Parathyroid adenoma (tissue), 2 donors: ENCODE measurements around the gene SMAD9.

Experiments
- H2AFZ ChIP-seq: fragments of 300-600 bp; sonication (generic); one replicate; pipeline ENCODE4 v1.7.0; 2017; ENCODE audit warnings: antibody characterized with exemption, mild to moderate bottlenecking
- H3K27ac ChIP-seq: fragments of 300-600 bp; sonication (generic); one replicate; pipeline ENCODE4 v1.7.0; 2017
- H3K27me3 ChIP-seq: fragments of 300-600 bp; sonication (generic); one replicate; pipeline ENCODE4 v1.7.0; 2017; ENCODE audit warnings: low read length; ENCODE audit not compliant: control insufficient read depth, insufficient read depth
- H3K36me3 ChIP-seq: fragments of 300-600 bp; sonication (generic); one replicate; pipeline ENCODE4 v1.7.0; 2017; ENCODE audit warnings: low read length; ENCODE audit not compliant: control insufficient read depth, insufficient read depth
- H3K4me1 ChIP-seq: fragments of 300-600 bp; sonication (generic); one replicate; pipeline ENCODE4 v1.7.0; 2017; ENCODE audit warnings: control low read depth
- H3K4me2 ChIP-seq: fragments of 300-600 bp; sonication (generic); one replicate; pipeline ENCODE4 v1.7.0; 2017; ENCODE audit warnings: low read length
- H3K4me3 ChIP-seq: fragments of 300-600 bp; sonication (generic); one replicate; pipeline ENCODE4 v1.7.0; 2017; ENCODE audit warnings: low read depth, low read length
- H3K79me2 ChIP-seq: fragments of 300-600 bp; sonication (generic); one replicate; pipeline ENCODE4 v1.7.0; 2017; ENCODE audit warnings: control low read depth
- H3K9ac ChIP-seq: fragments of 300-600 bp; sonication (generic); one replicate; pipeline ENCODE4 v1.7.0; 2017; ENCODE audit warnings: mild to moderate bottlenecking
- H3K9me3 ChIP-seq: fragments of 300-600 bp; sonication (generic); one replicate; pipeline ENCODE4 v1.7.0; 2017; ENCODE audit warnings: low read length; ENCODE audit not compliant: control insufficient read depth
- CTCF ChIP-seq: fragments of 300-600 bp; sonication (generic); IDR thresholded peaks from one replicate; pipeline ENCODE4 v1.7.0; 2017; ENCODE audit warnings: antibody characterized with exemption, mild to moderate bottlenecking
- donor health status: primary hyperparathyroidism.

Gene SMAD9

DNA sequence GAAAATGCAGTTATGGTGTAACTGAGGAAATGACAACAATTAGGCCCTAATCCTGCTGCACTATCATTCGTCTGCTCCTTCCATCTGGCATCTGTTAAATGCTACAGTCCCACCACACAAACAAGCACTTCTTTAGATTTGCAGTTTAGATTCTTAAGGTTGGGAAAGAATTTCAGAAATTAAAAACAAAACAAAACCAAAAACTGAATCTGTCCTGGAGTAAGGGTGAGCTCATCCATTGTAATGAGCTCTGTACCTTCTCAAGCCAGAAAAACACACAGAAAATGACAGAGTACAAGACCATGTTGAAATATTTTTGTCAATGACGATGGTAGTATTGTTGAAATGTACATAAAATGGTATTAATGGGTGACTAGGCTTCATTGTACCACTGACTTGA, 28.3 kb downstream of the SMAD9 start:
- H3K79me2 ChIP-seq: no peaks in the 10 kb centered on the region
- no peaks in the 10 kb centered on the region for H3K27me3 ChIP-seq
- H2AFZ ChIP-seq: no peak overlapping the region
- no peak overlapping the region for H3K9ac ChIP-seq
- H3K4me1 ChIP-seq: no peaks in the 10 kb centered on the region
- no peaks in the 10 kb centered on the region for H3K36me3 ChIP-seq
- TF ChIP-seq CTCF: no peak
- H3K9me3 ChIP-seq: no peaks in the 10 kb centered on the region
- H3K4me3 ChIP-seq: no peak overlapping the region
- H3K27ac ChIP-seq: no peak overlapping the region
- H3K4me2 ChIP-seq: no peak overlapping the region

- Histone ChIP-seq H3K4me2 (no peak overlapping the region), H2AFZ (no peak overlapping the region), H3K79me2 (no peaks in the 10 kb centered on the region), H3K27me3 (no peaks in the 10 kb centered on the region), H3K27ac (no peak overlapping the region), H3K9ac (no peak overlapping the region), H3K4me1 (no peaks in the 10 kb centered on the region), H3K36me3 (no peaks in the 10 kb centered on the region), H3K9me3 (no peaks in the 10 kb centered on the region), H3K4me3 (no peak overlapping the region)
- TF ChIP-seq CTCF: no peak
Observed at GRCh38 chr13:36888645-36889044, 31.4 kb downstream of the SMAD9 start.

- Histone ChIP-seq H2AFZ (no peak overlapping the region), H3K27me3 (no peaks in the 10 kb centered on the region), H3K4me3 (no peak overlapping the region), H3K9me3 (no peaks in the 10 kb centered on the region), H3K4me2 (no peak overlapping the region), H3K79me2 (no peaks in the 10 kb centered on the region), H3K9ac (no peak overlapping the region), H3K4me1 (no peaks in the 10 kb centered on the region), H3K27ac (no peak overlapping the region), H3K36me3 (no peaks in the 10 kb centered on the region)
- TF ChIP-seq CTCF: no peak
Observed at GRCh38 chr13:36887758-36888521, 32.1 kb downstream of the SMAD9 start.

- Histone ChIP-seq H3K4me2 (no peak overlapping the region), H3K36me3 (no peaks in the 10 kb centered on the region), H3K27me3 (no peaks in the 10 kb centered on the region), H3K27ac (no peak overlapping the region), H3K9ac (no peak overlapping the region), H3K9me3 (no peaks in the 10 kb centered on the region), H3K79me2 (no peaks in the 10 kb centered on the region), H2AFZ (no peak overlapping the region), H3K4me3 (no peak overlapping the region), H3K4me1 (no peaks in the 10 kb centered on the region)
- no peak for TF ChIP-seq CTCF
Observed at GRCh38 chr13:36885901-36886300, 34.1 kb downstream of the SMAD9 start.

GRCh38 chr13:36884235-36884634, 35.8 kb downstream of the SMAD9 start:
- TF ChIP-seq CTCF: no peak
- H3K36me3 ChIP-seq: no peaks in the 10 kb centered on the region
- no peaks in the 10 kb centered on the region for H3K4me1 ChIP-seq
- H3K27ac ChIP-seq: no peak overlapping the region
- H3K9ac ChIP-seq: no peak overlapping the region
- H3K9me3 ChIP-seq: no peaks in the 10 kb centered on the region
- no peak overlapping the region for H2AFZ ChIP-seq
- no peak overlapping the region for H3K4me2 ChIP-seq
- H3K27me3 ChIP-seq: no peaks in the 10 kb centered on the region
- H3K4me3 ChIP-seq: no peak overlapping the region
- H3K79me2 ChIP-seq: no peaks in the 10 kb centered on the region
